Diencephalon (tissue), 1 donor: Measurements from ENCODE around the gene IMMP2L. TPM values are rescaled to one million over a fixed set of nuclear protein-coding genes. Genes with fewer than 3 reads are reported as not detected.

ENCODE experiments used
- small RNA-seq: library from RNA; depleted of rRNA; stranded (forward); fragments of <200 nt; gene quantifications from one replicate; pipeline ENCODE3, GENCODE V24; 2014
- total RNA-seq: library from RNA; depleted of rRNA; stranded (reverse); fragments of >200 nt; gene quantifications from one replicate; pipeline ENCODE4 v1.2.3, GENCODE V29; 2014

Gene IMMP2L
- 13.8 TPM for total RNA-seq

DNA sequence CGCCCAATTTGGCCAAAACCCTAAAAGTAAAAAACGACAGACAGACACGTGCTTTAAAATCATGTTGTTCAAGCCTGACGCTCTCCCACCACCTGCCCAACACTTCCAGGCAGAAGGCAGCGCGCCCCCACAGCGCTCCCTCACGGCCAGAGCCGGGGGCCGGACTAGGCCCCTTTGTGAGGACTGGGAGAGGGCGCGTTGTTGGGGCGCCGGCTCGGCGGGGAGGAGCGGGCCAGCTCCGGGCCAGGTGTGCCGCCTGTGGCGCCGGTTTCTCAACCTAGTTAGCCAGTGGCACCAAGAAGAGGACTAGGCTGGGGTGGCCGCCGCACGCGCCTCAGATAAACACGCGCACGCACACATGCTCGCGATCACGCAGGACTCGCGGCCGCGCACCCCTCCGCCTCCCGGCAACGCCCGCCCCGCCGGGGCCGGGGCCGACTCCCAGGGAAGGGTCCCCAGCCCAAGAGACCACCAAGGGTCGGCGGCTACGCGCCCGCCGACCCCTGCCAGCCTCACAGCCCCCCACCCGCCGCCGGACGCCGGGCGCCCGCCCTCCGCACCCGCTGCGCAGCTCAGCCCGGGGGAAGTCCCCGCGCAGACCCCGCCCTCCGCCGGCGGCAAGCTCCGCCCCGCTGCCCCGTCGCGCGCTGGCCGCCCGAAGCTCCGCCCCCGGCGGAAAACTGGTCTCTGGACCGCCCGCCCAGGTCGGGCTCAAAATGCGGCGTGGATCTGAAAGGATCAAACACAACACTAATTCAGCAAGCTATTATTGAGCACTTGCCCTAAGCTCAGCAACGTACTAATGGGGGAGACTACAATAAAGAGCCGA, at the start of gene IMMP2L:
Gene IMMP2L (minus strand): TSS at position 589 of the 829 bp plus-strand sequence.

DNA sequence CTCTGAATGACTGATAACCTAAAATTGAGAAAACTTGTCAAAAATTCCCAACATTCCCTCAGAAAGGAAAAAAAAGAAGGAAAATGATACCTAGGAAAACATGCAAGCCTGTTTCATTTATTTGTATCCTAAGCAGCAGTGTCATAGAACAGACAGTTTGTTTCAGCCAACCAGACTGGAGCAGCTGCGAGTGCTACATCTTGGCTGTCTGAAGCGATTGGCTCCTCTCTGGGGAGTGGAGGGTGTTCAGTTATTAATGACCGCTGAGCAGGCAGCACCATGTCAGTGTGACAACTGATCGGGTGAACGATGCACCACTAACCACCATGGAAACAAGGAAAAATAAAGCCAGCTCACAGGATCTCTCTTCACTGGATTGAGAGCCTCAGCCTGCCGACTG, 471.4 kb downstream of the IMMP2L start, which contains the start of gene LRRN3:
Gene LRRN3 (plus strand): TSS at position 282 of the 400 bp plus-strand sequence. CDS start 31,646 bp downstream, outside the sequence.

Small RNA genes lying within 50 kb of the gene (small RNA-seq; reads per million reads assigned to genes)
- not detected for gene AC003989.2
